ENCODE data around the gene RAD54L.

- TF ChIP-seq POLR2AphosphoS5 (IDR thresholded peaks at IDR 0.05; ENCODE audit: borderline replicate concordance, low read depth, low read length), result no peak
- TF ChIP-seq EZH2 (IDR thresholded peaks at IDR 0.05), result no peak
Measured at GRCh38 chr1:46199233-46199749, 48.3 kb upstream of the RAD54L start.
